ENCODE measurements around the gene PWWP2A.

GRCh38 chr5:160119905-160120266 is 636 bp upstream of the PWWP2A start:
- TF ChIP-seq POLR2A (IDR thresholded peaks at IDR 0.05; ENCODE audit: low read depth, low read length) (no peak), TAF1 (IDR thresholded peaks at IDR 0.05; ENCODE audit: borderline replicate concordance, low read depth, low read length) (no peak)
